IMR-90 (cell line): ENCODE measurements around the gene GLI1. TPM values are rescaled to one million over a fixed set of nuclear protein-coding genes. Genes with fewer than 3 reads are reported as not detected.
A peak's percentile ranks its signal among the peaks of the same experiment; 100 is the strongest.

Source experiments
- ATAC-seq: fragments of 200-7000 bp; cut with Tn5 transposase; 2 replicates; pipeline ENCODE4 v1.9.1; 2020; ENCODE audit warnings: low read depth, mild to moderate bottlenecking, moderate library complexity
- BruUV-seq: library from RNA; stranded (reverse); fragments of 400-500 nt; replicated peaks from 2 replicates; lab custom pipeline; 2021; lab: Mats Ljungman, UMichigan
- CTCF ChIA-PET: fragments of 300-600 bp; formaldehyde crosslinking; extraction: SDS; loops from one replicate; lab custom pipeline; 2021; ENCODE audit warnings: antibody characterized with exemption; lab: Yijun Ruan, JAX
- POLR2A ChIA-PET: fragments of 300-600 bp; sonication (Branson Sonifier 250); formaldehyde crosslinking; loops from one replicate; lab custom pipeline; 2022; ENCODE audit warnings: antibody characterized with exemption; ENCODE audit not compliant: unreplicated experiment; lab: Charles Lee
- DNase-seq: peaks from one replicate; pipeline ENCODE4 v3.0.0; 2013
- H2AFZ ChIP-seq: replicated peaks from 2 replicates; pipeline ENCODE3; 2013; ENCODE audit warnings: low read length, mild to moderate bottlenecking; ENCODE audit not compliant: poor library complexity
- H2AK5ac ChIP-seq: 2 replicates; pipeline ENCODE4 v1.6.1; 2013; ENCODE audit warnings: low read depth, low read length, inconsistent platforms
- H2AK9ac ChIP-seq: replicated peaks from 2 replicates; pipeline ENCODE3; 2013; ENCODE audit warnings: mild to moderate bottlenecking, low read depth, low read length, moderate library complexity; ENCODE audit not compliant: poor library complexity
- H2BK120ac ChIP-seq: 2 replicates; pipeline ENCODE4 v1.6.1; 2013; ENCODE audit warnings: low read depth, low read length, inconsistent platforms
- H2BK15ac ChIP-seq: 3 replicates; pipeline ENCODE4 v1.6.1; 2013; ENCODE audit warnings: low read depth, low read length, inconsistent platforms
- H2BK20ac ChIP-seq: 2 replicates; pipeline ENCODE4 v1.6.1; 2013; ENCODE audit warnings: low read depth, mild to moderate bottlenecking, inconsistent platforms, low read length, moderate library complexity
- H2BK5ac ChIP-seq: 2 replicates; pipeline ENCODE4 v1.6.1; 2013; ENCODE audit warnings: mild to moderate bottlenecking, low read depth, low read length, inconsistent platforms; ENCODE audit not compliant: poor library complexity, severe bottlenecking
- H3K14ac ChIP-seq: replicated peaks from 2 replicates; pipeline ENCODE4 v1.6.1; 2013; ENCODE audit warnings: low read depth, low read length, inconsistent platforms
- H3K18ac ChIP-seq: 2 replicates; pipeline ENCODE4 v1.6.1; 2013; ENCODE audit warnings: low read depth, low read length, control low read depth
- H3K23ac ChIP-seq: 2 replicates; pipeline ENCODE4 v1.6.1; 2013; ENCODE audit warnings: low read depth, low read length, inconsistent platforms
- H3K27ac ChIP-seq: 2 replicates; pipeline ENCODE4 v1.5.1; 2013; ENCODE audit warnings: mild to moderate bottlenecking, control low read depth, low read length; ENCODE audit not compliant: insufficient read depth
- H3K27me3 ChIP-seq: 2 replicates; pipeline ENCODE4 v1.6.1; 2013; ENCODE audit warnings: low read length; ENCODE audit not compliant: control insufficient read depth, insufficient read depth
- H3K36me3 ChIP-seq: 2 replicates; pipeline ENCODE4 v1.6.1; 2013; ENCODE audit warnings: low read length, mixed read lengths; ENCODE audit not compliant: control insufficient read depth, insufficient read depth
- H3K4ac ChIP-seq: 2 replicates; pipeline ENCODE4 v1.6.1; 2013; ENCODE audit warnings: low read depth, low read length, inconsistent platforms
- H3K4me1 ChIP-seq: 2 replicates; pipeline ENCODE4 v1.6.1; 2013; ENCODE audit warnings: low read length, mixed read lengths; ENCODE audit not compliant: control insufficient read depth, insufficient read depth
- H3K4me2 ChIP-seq: 2 replicates; pipeline ENCODE4 v1.6.1; 2013; ENCODE audit warnings: low read depth, mild to moderate bottlenecking, control low read depth, low read length, moderate library complexity
- H3K4me3 ChIP-seq: 2 replicates; pipeline ENCODE4 v1.5.1; 2013; ENCODE audit warnings: low read depth, mild to moderate bottlenecking, control low read depth, low read length, moderate library complexity; ENCODE audit not compliant: insufficient read depth
- H3K56ac ChIP-seq: 2 replicates; pipeline ENCODE4 v1.6.1; 2013; ENCODE audit warnings: low read length, inconsistent platforms; ENCODE audit not compliant: insufficient read depth; ENCODE audit errors: extremely low read depth
- H3K79me1 ChIP-seq, 2 experiments: 2 replicates each; pipeline ENCODE4 v1.6.1; 2013; ENCODE audit warnings: low read length in 2 of 2, inconsistent platforms in 1 of 2, low read depth in 1 of 2
- H3K9ac ChIP-seq: 2 replicates; pipeline ENCODE4 v1.6.1; 2013; ENCODE audit warnings: low read depth, low read length, control low read depth
- H3K9me1 ChIP-seq: 2 replicates; pipeline ENCODE4 v1.6.1; 2013; ENCODE audit warnings: low read length, inconsistent platforms; ENCODE audit not compliant: insufficient read depth
- H3K9me3 ChIP-seq: 2 replicates; pipeline ENCODE4 v1.6.1; 2013; ENCODE audit warnings: low read length; ENCODE audit not compliant: control insufficient read depth, insufficient read depth
- H4K20me1 ChIP-seq: 2 replicates; pipeline ENCODE4 v1.6.1; 2013; ENCODE audit warnings: low read length, inconsistent platforms; ENCODE audit not compliant: insufficient read depth
- H4K5ac ChIP-seq: 2 replicates; pipeline ENCODE4 v1.6.1; 2013; ENCODE audit warnings: mild to moderate bottlenecking, low read depth, low read length, control low read depth
- H4K8ac ChIP-seq, 2 experiments: 2 replicates each; pipeline ENCODE4 v1.6.1; 2013; ENCODE audit warnings: low read depth in 2 of 2, low read length in 2 of 2, control low read depth in 1 of 2, inconsistent platforms in 1 of 2
- H4K91ac ChIP-seq: 2 replicates; pipeline ENCODE4 v1.6.1; 2013; ENCODE audit warnings: low read depth, low read length, inconsistent platforms; ENCODE audit not compliant: insufficient read depth
- BHLHE40 ChIP-seq: fragments of 150-350 bp; IDR thresholded peaks from 2 replicates; pipeline ENCODE4 v1.6.1; 2016; ENCODE audit warnings: mild to moderate bottlenecking, low read depth, low read length
- CHD1 ChIP-seq: IDR thresholded peaks from 2 replicates; pipeline ENCODE4 v1.6.1; 2012; ENCODE audit warnings: low read depth, low read length, improper control_type of control experiment
- WGBS, 2 experiments: methylation state at CpG; one replicate each; pipeline versions ENCODE4 v1.1.5 to v1.1.7; 2013; ENCODE audit warnings: missing lambda C conversion rate in 2 of 2; ENCODE audit not compliant: insufficient read length in 1 of 2; ENCODE audit errors: extremely low coverage in 2 of 2; 5-methylcytosine and 5-hydroxymethylcytosine counted together
- dilution Hi-C: fragments of 300-500 bp; cut with HindIII; formaldehyde crosslinking; loops from one replicate; pipeline ENCODE4 v1.14.3; 2018; ENCODE audit warnings: low sequenced_read_pairs; ENCODE audit not compliant: unreplicated experiment
- in situ Hi-C: fragments of 300-500 bp; cut with MboI; formaldehyde crosslinking; loops from 3 replicates; pipeline ENCODE4 v1.14.3; 2019; ENCODE audit warnings: low sequenced_read_pairs, inconsistent platforms, mixed read lengths
- intact Hi-C: fragments of 100-400 bp; cut with micrococcal nuclease; formaldehyde crosslinking; loops from 2 replicates; pipeline ENCODE4 v1.10.0; 2022
- polyA plus RNA-seq, 3 experiments: library from polyadenylated mRNA; depleted of rRNA; stranded (reverse); fragments of >200 nt; gene quantifications; 2 replicates each; pipeline ENCODE4 v1.2.3, GENCODE V29; 2012; ENCODE audit warnings: low replicate concordance in 1 of 3
- total RNA-seq: library from RNA; depleted of rRNA; stranded (reverse); fragments of >200 nt; gene quantifications from 2 replicates; pipeline ENCODE4 v1.2.3, GENCODE V29; 2012

The GLI1 gene
- total and polyA plus RNA-seq, 2 of the 4 experiments (the other 2 are of a cell fraction): 1.3 to 3.8 TPM

DNA sequence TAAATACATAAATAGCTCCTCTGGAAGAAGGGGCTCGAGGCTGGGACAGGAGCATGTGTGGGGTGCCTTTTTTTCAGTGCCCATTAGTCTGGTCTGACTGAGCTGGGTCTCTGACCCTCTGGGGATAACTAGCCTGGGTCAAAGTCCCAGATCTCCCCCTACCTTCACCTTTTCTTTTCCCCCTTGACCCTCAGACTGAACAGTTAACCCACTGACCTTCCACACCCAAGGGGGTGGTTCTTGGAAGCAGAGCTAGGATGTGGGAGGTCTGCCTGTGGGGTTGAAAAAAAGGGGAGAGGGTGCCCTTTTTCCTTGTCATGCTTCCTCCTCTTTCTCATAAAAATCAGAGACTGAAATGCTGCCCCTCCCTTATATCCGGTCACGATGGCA lies 925 bp upstream of the GLI1 start:
- intact Hi-C loops: loop anchor here (1.0 to 5.0 kb wide), 2 partner anchors 25 to 234 kb away; partner anchors contain the start of gene OS9
- POLR2A ChIA-PET: interaction anchor here (0.6 to 0.7 kb wide), 2 partner anchors 12 to 28 kb away, joined by 3 read pairs; no protein-coding TSS in a partner anchor
- in situ Hi-C loops: no loop called here

More for the DNA sequence above, 925 bp upstream of the GLI1 start:
- WGBS, 2 experiments: no CpG with 5 or more reads among the region's 3 CpGs
- no peak for DNase-seq
- no TSS peak for BruUV-seq
- H3K79me1 ChIP-seq: peaks cover 0 to 6% of the 10 kb centered on the region in 2 experiments; a peak in 1 of 4 replicates
- peaks cover 25% of the 10 kb centered on the region for H3K4me1 ChIP-seq
- peak overlapping the region; percentile 77 for H2BK20ac ChIP-seq
- peak overlapping the region; percentile 56 for H3K9ac ChIP-seq
- H4K91ac ChIP-seq: peak overlapping the region; percentile 92
- H3K4me2 ChIP-seq: peak overlapping the region; percentile 82
- H2AK9ac ChIP-seq: peak overlapping the region; percentile 97
- peak overlapping the region; percentile 45 for H3K18ac ChIP-seq
- no peaks in the 10 kb centered on the region for H4K20me1 ChIP-seq
- peak overlapping the region; percentile 95 for H3K4ac ChIP-seq
- dilution Hi-C loops: no loop called here
- H4K5ac ChIP-seq: peak overlapping the region; percentile 76
- H3K56ac ChIP-seq: peak overlapping the region; percentile 70
- no peaks in the 10 kb centered on the region for H3K9me3 ChIP-seq
- H3K9me1 ChIP-seq: peaks cover 15% of the 10 kb centered on the region
- peak overlapping the region; percentile 96 for H3K14ac ChIP-seq
- H4K8ac ChIP-seq: peak overlapping the region; percentile 93 to 97
- peak overlapping the region; percentile 53 for H3K27ac ChIP-seq
- H2BK15ac ChIP-seq: peak overlapping the region; percentile 97; the same call in 2 of the 3 replicates
- H2AK5ac ChIP-seq: peak overlapping the region; percentile 85
- peak overlapping the region; percentile 58; the same call in 1 of the 2 replicates for H3K4me3 ChIP-seq
- peak overlapping the region; percentile 95; the same call in 1 of the 2 replicates for H3K23ac ChIP-seq
- CTCF ChIA-PET: interaction anchor here (0.5 to 1.6 kb wide), 15 partner anchors 9 to 470 kb away, joined by 3 to 10 read pairs (median 3); no protein-coding TSS in a partner anchor
- no peak for ATAC-seq
- 0 out of 2 replicates have a peak, but pooled peaks have one; percentile 32 for TF ChIP-seq CHD1
- TF ChIP-seq BHLHE40: no peak
- H2BK5ac ChIP-seq: peak overlapping the region; percentile 58
- peak overlapping the region; percentile 98 for H2AFZ ChIP-seq
- H2BK120ac ChIP-seq: peak overlapping the region; percentile 88
- no peaks in the 10 kb centered on the region for H3K27me3 ChIP-seq
- H3K36me3 ChIP-seq: no peaks in the 10 kb centered on the region
